ENCODE measurements around the gene C3orf62.

Gene C3orf62

DNA sequence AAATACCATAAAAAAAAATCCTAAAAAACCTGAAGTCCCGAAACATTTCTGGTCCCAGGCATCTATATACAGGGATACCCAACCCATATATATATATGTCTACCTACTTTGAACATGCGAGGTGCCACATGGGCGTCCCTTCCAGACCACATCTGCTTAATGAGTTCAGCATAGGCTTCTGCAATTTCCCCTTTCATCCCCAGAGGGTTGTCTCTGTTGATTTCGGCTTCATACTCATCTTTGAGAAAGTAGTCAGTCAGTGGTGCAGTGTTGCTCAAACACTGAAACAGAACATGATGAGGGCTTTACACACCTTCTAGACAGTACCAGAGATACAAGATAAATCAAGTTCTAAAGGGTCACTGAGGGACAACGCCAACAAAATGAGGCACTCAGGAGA is 28.6 kb upstream of the C3orf62 start:
- TF ChIP-seq, protein P1, sequence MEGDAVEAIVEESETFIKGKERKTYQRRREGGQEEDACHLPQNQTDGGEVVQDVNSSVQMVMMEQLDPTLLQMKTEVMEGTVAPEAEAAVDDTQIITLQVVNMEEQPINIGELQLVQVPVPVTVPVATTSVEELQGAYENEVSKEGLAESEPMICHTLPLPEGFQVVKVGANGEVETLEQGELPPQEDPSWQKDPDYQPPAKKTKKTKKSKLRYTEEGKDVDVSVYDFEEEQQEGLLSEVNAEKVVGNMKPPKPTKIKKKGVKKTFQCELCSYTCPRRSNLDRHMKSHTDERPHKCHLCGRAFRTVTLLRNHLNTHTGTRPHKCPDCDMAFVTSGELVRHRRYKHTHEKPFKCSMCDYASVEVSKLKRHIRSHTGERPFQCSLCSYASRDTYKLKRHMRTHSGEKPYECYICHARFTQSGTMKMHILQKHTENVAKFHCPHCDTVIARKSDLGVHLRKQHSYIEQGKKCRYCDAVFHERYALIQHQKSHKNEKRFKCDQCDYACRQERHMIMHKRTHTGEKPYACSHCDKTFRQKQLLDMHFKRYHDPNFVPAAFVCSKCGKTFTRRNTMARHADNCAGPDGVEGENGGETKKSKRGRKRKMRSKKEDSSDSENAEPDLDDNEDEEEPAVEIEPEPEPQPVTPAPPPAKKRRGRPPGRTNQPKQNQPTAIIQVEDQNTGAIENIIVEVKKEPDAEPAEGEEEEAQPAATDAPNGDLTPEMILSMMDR (IDR thresholded peaks at IDR 0.05; ENCODE audit: extremely low read depth, missing control alignments), result no peak
- no peak for DNase-seq (ENCODE audit: low spot score)

DNA sequence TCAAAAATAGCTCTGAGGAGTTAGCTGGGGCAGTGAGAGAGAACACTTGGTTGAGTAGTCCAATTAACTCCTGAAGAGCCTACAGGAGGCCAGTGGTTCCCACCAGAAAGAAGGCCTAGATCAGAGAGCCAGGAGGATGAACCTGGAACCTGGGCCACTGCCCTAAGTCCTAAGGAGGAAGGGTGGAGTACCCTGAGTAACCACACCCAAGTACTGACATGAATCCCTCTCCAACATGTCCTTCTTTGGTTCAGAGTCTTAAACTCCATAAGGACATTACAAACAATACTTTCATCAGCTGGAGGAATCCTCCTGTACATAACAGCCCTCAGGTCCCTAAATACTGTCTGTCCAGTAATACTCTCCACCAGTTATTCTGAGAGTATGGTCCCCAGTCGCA is 25.6 kb upstream of the C3orf62 start:
- DNase-seq (ENCODE audit: low spot score), result no peak
- TF ChIP-seq, protein P1 (IDR thresholded peaks at IDR 0.05; ENCODE audit: extremely low read depth, missing control alignments), result no peak

DNA sequence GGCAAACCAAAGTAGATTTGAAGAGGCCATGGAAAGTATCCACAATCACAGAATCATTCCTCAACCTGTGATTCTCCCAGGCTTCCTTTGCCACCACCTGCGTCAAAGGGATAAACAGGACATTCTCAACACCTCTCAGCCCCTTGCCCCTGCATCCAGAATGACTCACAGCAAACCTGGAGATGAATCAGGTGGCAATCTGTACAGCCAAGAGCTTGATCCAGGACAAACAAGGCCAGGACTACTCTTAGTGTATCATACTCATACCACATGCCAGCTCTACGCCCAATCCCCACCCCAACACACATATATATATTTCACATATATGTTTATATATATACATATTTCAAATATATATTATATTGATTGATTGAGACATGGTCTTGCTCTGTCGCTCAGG is 23.6 kb upstream of the C3orf62 start:
- no peak for DNase-seq (ENCODE audit: low spot score)
- TF ChIP-seq, protein P1 (IDR thresholded peaks at IDR 0.05; ENCODE audit: extremely low read depth, missing control alignments), result no peak

DNA sequence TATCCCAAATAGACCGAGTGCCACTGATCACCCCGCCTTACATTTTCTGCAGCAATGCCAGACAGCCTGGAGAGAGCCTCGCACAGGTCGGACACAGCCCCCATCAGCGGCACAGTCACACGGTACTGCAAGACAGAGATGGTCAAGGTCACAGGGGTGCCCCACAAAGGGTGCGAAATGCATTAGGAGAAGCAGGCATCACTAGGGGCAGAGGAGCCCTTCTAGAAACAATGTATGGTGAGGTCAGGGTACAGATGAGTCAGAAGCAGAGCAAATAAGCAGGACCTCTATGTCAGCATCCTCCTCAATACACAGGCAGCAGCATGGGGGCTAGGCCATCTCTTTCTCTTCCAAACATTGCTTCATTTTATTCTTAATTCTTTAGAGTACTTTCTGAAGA is 21.5 kb upstream of the C3orf62 start:
- TF ChIP-seq, protein P1 (IDR thresholded peaks at IDR 0.05; ENCODE audit: extremely low read depth, missing control alignments), result no peak
- DNase-seq (ENCODE audit: low spot score), result no peak

DNA sequence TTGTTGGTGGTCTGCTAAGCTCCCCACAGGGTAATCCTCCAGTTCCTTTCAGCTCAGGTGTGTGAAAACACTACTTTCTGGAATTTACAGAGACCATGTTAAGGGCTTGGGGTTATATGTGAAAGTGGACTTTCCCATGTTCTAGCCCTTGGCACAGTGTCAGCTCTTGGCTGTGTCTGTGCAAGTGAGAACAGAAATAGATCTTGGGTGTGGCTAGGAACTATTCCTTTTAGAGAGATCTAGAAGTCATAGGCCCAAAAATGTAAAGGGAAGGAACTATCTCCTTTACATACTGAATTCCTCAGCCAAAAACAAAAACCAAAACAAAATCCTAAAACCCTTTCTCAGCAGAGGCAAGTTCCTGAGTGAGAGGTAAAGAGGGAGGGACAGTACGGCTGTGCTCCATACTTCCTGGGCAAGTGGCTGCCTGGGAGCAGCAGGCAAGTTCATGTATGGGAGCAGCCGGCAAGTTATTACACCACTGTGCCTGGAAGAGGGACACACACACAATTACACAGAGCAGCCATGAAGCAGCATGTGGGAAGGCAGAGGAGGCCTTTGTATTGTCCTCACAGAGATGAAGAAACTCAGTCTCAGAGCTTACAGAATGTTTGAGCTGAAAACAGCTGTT is 19.9 kb upstream of the C3orf62 start:
- TF ChIP-seq, protein P1 (IDR thresholded peaks at IDR 0.05; ENCODE audit: extremely low read depth, missing control alignments), result no peak
- no peak for DNase-seq (ENCODE audit: low spot score)

DNA sequence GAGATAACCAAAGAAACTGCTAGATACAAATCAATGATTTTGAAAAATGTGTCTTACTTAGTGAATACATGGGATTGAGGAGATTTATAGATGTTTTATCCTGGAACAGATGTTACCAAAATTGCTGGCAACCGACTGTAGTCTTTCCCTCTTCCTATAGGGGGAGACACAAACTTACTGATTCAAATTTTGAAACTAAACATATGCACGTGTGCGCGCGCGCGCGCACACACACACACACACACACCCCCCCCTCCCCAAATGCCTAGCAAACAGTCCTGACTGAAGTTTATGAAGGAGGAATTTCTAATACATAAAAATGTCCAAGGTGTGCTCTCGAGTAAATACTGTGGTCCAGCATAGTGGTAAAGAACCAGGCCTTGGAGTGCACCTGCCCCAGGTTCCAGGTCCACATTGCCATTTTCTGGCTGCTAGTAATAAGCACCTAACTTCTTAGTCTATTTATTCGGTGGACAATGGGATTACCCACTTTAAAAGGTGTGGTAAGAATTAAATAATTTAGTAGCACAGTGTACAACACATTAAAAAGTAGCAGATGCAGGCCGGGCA is 18.5 kb upstream of the C3orf62 start:
- TF ChIP-seq, protein P1 (IDR thresholded peaks at IDR 0.05; ENCODE audit: extremely low read depth, missing control alignments), result no peak
- no peak for DNase-seq (ENCODE audit: low spot score)

DNA sequence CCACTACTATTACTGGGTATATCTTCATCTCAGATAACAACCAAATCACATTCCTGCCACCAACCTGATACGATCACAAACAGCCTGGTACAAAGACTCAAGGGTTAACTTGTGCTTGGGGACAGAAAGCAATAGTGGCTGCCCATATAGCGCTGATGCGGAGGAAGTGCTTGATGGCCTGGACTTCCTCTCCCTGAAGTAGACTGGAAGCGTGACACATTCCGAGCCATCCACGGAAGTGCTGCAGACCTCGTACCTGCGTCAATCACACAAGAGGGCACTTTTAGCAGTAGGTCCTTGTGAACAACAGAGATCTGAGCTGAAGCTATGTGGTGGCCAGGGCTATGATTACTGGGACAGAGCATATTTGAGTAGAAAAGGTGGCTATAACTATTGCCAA is 17.3 kb upstream of the C3orf62 start:
- TF ChIP-seq, protein P1 (IDR thresholded peaks at IDR 0.05; ENCODE audit: extremely low read depth, missing control alignments), result no peak

More for the DNA sequence above, 17.3 kb upstream of the C3orf62 start:
- DNase-seq (ENCODE audit: low spot score), result no peak

Data from GM20000 (cell line).